Endothelial cell of umbilical vein (primary cell): ENCODE data around the gene ITM2C. TPM values are rescaled to one million over a fixed set of nuclear protein-coding genes. Genes with fewer than 3 reads are reported as not detected.

Experiments
- BruUV-seq: library from RNA; stranded (reverse); fragments of 400-500 nt; replicated peaks from 2 replicates; lab custom pipeline; 2021; lab: Mats Ljungman, UMichigan
- CTCF ChIA-PET: fragments of 300-600, 350-600 bp; sonication (Branson Sonifier 250); formaldehyde crosslinking; loops from one replicate; lab custom pipeline; 2021; ENCODE audit warnings: antibody characterized with exemption, inconsistent platforms; lab: Charles Lee
- POLR2A ChIA-PET: fragments of 300-600, 350-600 bp; sonication (Branson Sonifier 250); formaldehyde crosslinking; loops from one replicate; lab custom pipeline; 2021; ENCODE audit warnings: antibody characterized with exemption, inconsistent platforms; lab: Charles Lee
- DNase-seq: peaks from one replicate; pipeline ENCODE4 v3.0.0-alpha.2; 2011; ENCODE audit warnings: low read depth, low spot score
- FAIRE-seq: peaks from 2 replicates; lab custom pipeline; 2011; peaks lifted over from hg19 to GRCh38; lab: Jason Lieb, UNC
- H2AFZ ChIP-seq: 2 replicates; pipeline ENCODE4 v1.6.0; 2012; ENCODE audit warnings: low read depth, low read length, control low read depth, inconsistent platforms
- H3K27ac ChIP-seq: 2 replicates; pipeline ENCODE4 v1.5.1; 2011; ENCODE audit warnings: low read depth, mild to moderate bottlenecking, control low read depth, low read length, moderate library complexity; ENCODE audit not compliant: insufficient read depth
- H3K27me3 ChIP-seq, 2 experiments: 2 replicates each; pipeline versions ENCODE4 v1.6.0 to v1.6.1; 2011; ENCODE audit warnings: low read length in 2 of 2, mixed read lengths in 1 of 2; ENCODE audit not compliant: control insufficient read depth in 2 of 2, insufficient read depth in 2 of 2
- H3K36me3 ChIP-seq, 2 experiments: 2 replicates in 1 of 2; 3 replicates in 1 of 2; pipeline ENCODE4 v1.5.1; 2011; ENCODE audit warnings: low read length in 2 of 2, mild to moderate bottlenecking in 1 of 2, moderate library complexity in 1 of 2; ENCODE audit not compliant: control insufficient read depth in 2 of 2, insufficient read depth in 2 of 2; ENCODE audit errors: extremely low read depth in 1 of 2
- H3K4me1 ChIP-seq: 3 replicates; pipeline ENCODE4 v1.5.1; 2011; ENCODE audit warnings: mild to moderate bottlenecking, low read length; ENCODE audit not compliant: control insufficient read depth, insufficient read depth; ENCODE audit errors: extremely low read depth
- H3K4me2 ChIP-seq: 2 replicates; pipeline ENCODE4 v1.6.1; 2011; ENCODE audit warnings: low read length, control low read depth, mixed read lengths; ENCODE audit not compliant: insufficient read depth
- H3K4me3 ChIP-seq, 3 experiments: fragments of 200-600 bp in 1 of 3; sonication (generic), shearing (Covaris generic) in 1 of 3; replicated peaks in 1 of 3; 2 replicates each; pipeline ENCODE4 v1.5.1; 2011 to 2016; ENCODE audit warnings: control low read depth in 3 of 3, low read length in 3 of 3, mild to moderate bottlenecking in 2 of 3, inconsistent platforms in 1 of 3, low read depth in 1 of 3, moderate library complexity in 1 of 3; ENCODE audit not compliant: insufficient read depth in 1 of 3
- H3K79me2 ChIP-seq: 2 replicates; pipeline ENCODE4 v1.6.0; 2012; ENCODE audit warnings: low read length, inconsistent platforms; ENCODE audit not compliant: control insufficient read depth, insufficient read depth
- H3K9ac ChIP-seq: replicated peaks from 2 replicates; pipeline ENCODE3; 2011; ENCODE audit warnings: low read length, control low read depth; ENCODE audit not compliant: insufficient read depth; ENCODE audit errors: extremely low read depth
- H3K9me1 ChIP-seq: replicated peaks from 3 replicates; pipeline ENCODE4 v1.6.0; 2011; ENCODE audit warnings: mild to moderate bottlenecking, low read length; ENCODE audit not compliant: control insufficient read depth, insufficient read depth; ENCODE audit errors: extremely low read depth
- H3K9me3 ChIP-seq: replicated peaks from 2 replicates; pipeline ENCODE4 v1.5.1; 2012; ENCODE audit warnings: low read length, inconsistent platforms; ENCODE audit not compliant: control insufficient read depth, insufficient read depth
- H4K20me1 ChIP-seq: replicated peaks from 2 replicates; pipeline ENCODE3; 2011; ENCODE audit warnings: mild to moderate bottlenecking, low read length; ENCODE audit not compliant: control insufficient read depth, insufficient read depth; ENCODE audit errors: extremely low read depth
- CTCF ChIP-seq, 2 donors: IDR thresholded peaks; 1 replicate in 1 of 2; 2 replicates in 1 of 2; pipeline ENCODE4 v1.5.1; 2011; ENCODE audit warnings: low read length in 2 of 2, mild to moderate bottlenecking in 2 of 2, moderate library complexity in 2 of 2, control low read depth in 1 of 2, inconsistent platforms in 1 of 2, low read depth in 1 of 2; ENCODE audit not compliant: insufficient read depth in 1 of 2; ENCODE audit errors: extremely low read depth in 1 of 2
- EZH2 ChIP-seq: IDR thresholded peaks from 2 replicates; pipeline ENCODE4 v1.6.1; 2012; ENCODE audit warnings: borderline replicate concordance, low read depth, mild to moderate bottlenecking, moderate library complexity, low read length, inconsistent platforms; ENCODE audit not compliant: severe bottlenecking
- FOS ChIP-seq: IDR thresholded peaks from 2 replicates; pipeline ENCODE4 v1.6.1; 2011; ENCODE audit warnings: mild to moderate bottlenecking, low read length, moderate library complexity, borderline replicate concordance; ENCODE audit not compliant: insufficient read depth
- GATA2 ChIP-seq: IDR thresholded peaks from 2 replicates; pipeline ENCODE4 v1.7.0; 2011; ENCODE audit warnings: low read depth, mild to moderate bottlenecking, moderate library complexity, mixed read lengths, low read length; ENCODE audit not compliant: insufficient read length, insufficient read depth
- JUN ChIP-seq: IDR thresholded peaks from 2 replicates; pipeline ENCODE4 v1.6.1; 2011; ENCODE audit warnings: borderline replicate concordance, low read depth; ENCODE audit not compliant: insufficient read length, insufficient read depth
- MYC ChIP-seq: IDR thresholded peaks from one replicate; pipeline ENCODE4 v1.6.1; 2011; ENCODE audit warnings: mild to moderate bottlenecking, low read depth, low read length
- POLR2A ChIP-seq: IDR thresholded peaks from 2 replicates; pipeline ENCODE4 v1.6.1; 2012; ENCODE audit warnings: low read depth, mild to moderate bottlenecking, control low read depth, low read length
- POLR2AphosphoS5 ChIP-seq: IDR thresholded peaks from 2 replicates; pipeline ENCODE4 v1.6.1; 2012; ENCODE audit warnings: low read depth, mild to moderate bottlenecking, control low read depth, low read length, moderate library complexity; ENCODE audit not compliant: insufficient read depth
- dilution Hi-C: fragments of 300-500 bp; cut with MboI; formaldehyde crosslinking; loops from one replicate; pipeline ENCODE4 v1.15.0; 2019; ENCODE audit warnings: low sequenced_read_pairs; ENCODE audit not compliant: extremely low pct_ligation_motif_present
- intact Hi-C: fragments of 100-400 bp; cut with micrococcal nuclease; formaldehyde crosslinking; loops from one replicate; pipeline ENCODE4 v1.10.0; 2022
- polyA plus RNA-seq, 4 experiments: library from polyadenylated mRNA; depleted of rRNA in 3 of 4; stranded (reverse) in 3 of 4; unstranded in 1 of 4; fragments of >200 nt; gene quantifications; 2 replicates each; pipeline versions ENCODE4 v1.2.1 to v1.2.3, GENCODE V29; 2011 to 2012; ENCODE audit warnings: missing spikeins in 1 of 4
- total RNA-seq: library from RNA; stranded (reverse); gene quantifications from 2 replicates; pipeline ENCODE4 v1.2.3, GENCODE V29; 2021

The ITM2C gene
- total and polyA plus RNA-seq, 2 donors (not counting 3 experiments of a cell fraction or from before 2014, with no cell fraction given), result 12.0 to 12.1 TPM

GRCh38 chr2:230827774-230828271, 36.9 kb upstream of the ITM2C start:
- Histone ChIP-seq H4K20me1 (no peaks in the 10 kb centered on the region), H3K4me3 (peak overlapping the region in 1 of 3 experiments; percentile 5), H3K4me2 (peak overlapping the region; percentile 19), H2AFZ (peak overlapping the region; percentile 34), H3K9ac (no peak overlapping the region), H3K27me3 (peaks cover 11 to 27% of the 10 kb centered on the region in 2 experiments), H3K4me1 (no peaks in the 10 kb centered on the region), H3K36me3 (no peaks in the 10 kb centered on the region), H3K27ac (no peak overlapping the region), H3K79me2 (no peaks in the 10 kb centered on the region), H3K9me3 (no peaks in the 10 kb centered on the region), H3K9me1 (no peaks in the 10 kb centered on the region)
- POLR2A ChIA-PET, result no interaction called here
- dilution Hi-C loops, result no loop called here
- DNase-seq, result no peak
- TF ChIP-seq CTCF (IDR thresholded peaks at IDR 0.05; ENCODE audit: extremely low read depth in 1 of 2, insufficient read depth in 1 of 2, low read depth in 1 of 2, low read length in 2 of 2) (no peak), JUN (no peak), POLR2A (no peak), MYC (no peak), POLR2AphosphoS5 (no peak), FOS (no peak), EZH2 (no peak), GATA2 (no peak)
- intact Hi-C loops, result no loop called here
- CTCF ChIA-PET, result interaction anchor here (8.3 kb wide), 1 partner anchor 159 kb away, joined by 287 read pairs; no protein-coding TSS in a partner anchor
- FAIRE-seq, result no peak
- BruUV-seq, result no TSS peak
